H54 (cell line): Measurements from ENCODE around the gene LTBP1.
"Not testable (repeated sequence)": the region's sequence is repeated elsewhere in the genome, so short reads cannot be mapped to it uniquely, and the experiment has no call there.

Source experiments
- DNase-seq: peaks from one replicate; pipeline ENCODE4 v3.0.0; 2011; ENCODE audit warnings: low spot score, mixed read lengths; ENCODE audit not compliant: insufficient read length
- FAIRE-seq: peaks from 3 replicates; lab custom pipeline; 2011; peaks lifted over from hg19 to GRCh38; lab: Jason Lieb, UNC
- POLR2A ChIP-seq: IDR thresholded peaks from 2 replicates; pipeline ENCODE4 v1.6.1; 2011; ENCODE audit warnings: low read depth, mild to moderate bottlenecking, low read length

Gene LTBP1

DNA sequence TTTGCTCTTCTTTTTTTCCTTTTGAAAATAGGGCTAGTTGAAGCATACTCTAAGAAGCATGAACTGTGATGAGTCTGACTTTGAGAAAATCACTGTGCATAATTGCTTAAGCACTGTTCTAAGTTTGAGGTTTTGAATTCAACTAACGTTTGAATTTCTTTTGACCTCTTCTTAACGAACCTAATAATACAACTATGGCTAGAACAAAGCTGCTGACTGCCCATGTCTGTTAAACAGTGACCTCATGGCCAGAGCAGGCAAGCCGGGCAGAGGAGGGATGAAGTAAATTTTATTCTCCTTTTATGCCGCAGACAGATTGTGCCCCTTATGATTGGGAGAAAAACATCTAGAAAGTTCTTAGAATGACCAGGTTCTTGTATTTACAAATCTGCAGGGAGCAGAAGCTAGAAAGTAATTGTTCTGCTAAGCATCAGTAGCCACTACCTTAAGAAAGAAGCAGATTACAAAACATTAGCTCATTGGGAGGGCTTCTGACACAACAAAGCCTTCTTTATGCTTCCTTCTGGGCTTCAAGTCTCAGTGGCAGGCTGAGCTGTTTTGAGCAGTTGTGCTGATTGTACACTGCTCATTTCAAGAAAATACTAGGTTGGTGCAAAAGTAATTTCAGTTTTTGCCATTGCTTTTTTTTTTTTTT lies 431.9 kb downstream of the LTBP1 start:
- FAIRE-seq = peak; percentile 55
- DNase-seq = no peak

GRCh38 chr2:33380001-33380609 lies 433.4 kb downstream of the LTBP1 start:
- FAIRE-seq (no peak), DNase-seq (no peak)
- TF ChIP-seq POLR2A = no peak

More for the DNA sequence above, 431.9 kb downstream of the LTBP1 start:
- no peak for TF ChIP-seq POLR2A

DNA sequence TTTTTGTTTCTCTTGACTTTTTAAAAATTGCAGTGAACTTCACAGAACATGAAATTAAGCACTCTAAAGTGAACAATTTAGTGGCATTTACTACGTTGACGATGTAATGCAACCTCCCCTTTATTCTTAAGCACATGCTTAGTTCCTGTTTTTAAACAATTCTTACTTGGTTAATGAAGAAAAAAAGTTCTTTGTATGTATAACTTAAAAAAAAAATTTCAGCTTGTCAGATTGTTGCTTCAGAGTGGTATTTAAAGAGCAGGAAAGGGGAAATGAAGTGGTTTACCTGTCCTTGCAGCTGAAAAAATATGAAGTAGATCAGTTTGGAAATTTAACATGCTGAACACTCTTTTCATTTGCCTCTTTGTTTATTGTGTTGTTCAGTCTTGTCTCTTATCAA lies 434.0 kb downstream of the LTBP1 start:
- DNase-seq (no peak), FAIRE-seq (no peak)
- no peak for TF ChIP-seq POLR2A

DNA sequence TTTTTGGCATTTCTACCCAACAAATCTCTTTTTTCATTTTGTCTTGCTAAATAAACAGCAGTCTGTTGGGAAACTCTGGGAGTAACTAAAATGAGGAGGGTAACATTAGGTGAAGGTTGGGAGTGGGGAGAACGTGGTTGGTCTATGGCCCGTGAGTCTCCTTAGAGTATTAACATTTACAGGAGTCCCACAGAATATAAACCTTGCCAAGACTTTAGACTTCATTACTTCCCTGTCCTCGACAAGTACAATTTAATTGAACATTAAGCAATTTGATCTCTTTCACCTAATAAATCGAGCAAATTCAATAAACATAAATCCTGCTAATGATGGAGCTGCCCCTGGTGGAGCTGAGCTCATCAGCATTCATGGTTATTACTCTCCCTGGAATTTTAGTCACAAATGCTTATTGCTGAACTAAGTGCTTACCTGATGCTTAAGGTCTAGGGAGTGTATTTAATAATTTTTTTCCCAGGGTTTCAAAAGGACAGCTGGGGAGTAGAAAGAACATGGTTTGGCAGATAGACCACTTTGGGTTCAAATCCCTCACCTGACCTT lies 434.6 kb downstream of the LTBP1 start:
- FAIRE-seq = no peak
- no peak for TF ChIP-seq POLR2A
- no peak for DNase-seq

GRCh38 chr2:33383855-33384598 lies 437.3 kb downstream of the LTBP1 start:
- no peak for TF ChIP-seq POLR2A
- DNase-seq (no peak), FAIRE-seq (no peak)

DNA sequence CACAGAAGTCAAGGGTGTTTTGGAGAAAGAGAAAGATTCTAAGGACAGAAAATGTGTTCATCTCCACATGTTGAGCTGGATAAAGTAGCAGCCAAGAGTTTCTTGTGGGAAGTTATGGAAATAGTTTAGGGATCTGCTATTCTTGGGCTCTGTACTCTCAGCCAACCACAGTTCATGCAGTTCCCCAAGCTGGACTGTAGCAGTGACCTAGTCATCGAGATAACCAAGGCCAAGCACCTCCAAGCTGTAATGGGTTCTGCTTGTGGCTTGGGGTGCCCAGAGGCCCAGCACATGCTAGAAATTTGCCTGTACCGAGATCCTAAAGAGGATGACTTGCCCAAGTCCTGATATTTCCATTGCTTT lies 437.8 kb downstream of the LTBP1 start:
- TF ChIP-seq POLR2A = no peak
- DNase-seq (no peak), FAIRE-seq (no peak)

DNA sequence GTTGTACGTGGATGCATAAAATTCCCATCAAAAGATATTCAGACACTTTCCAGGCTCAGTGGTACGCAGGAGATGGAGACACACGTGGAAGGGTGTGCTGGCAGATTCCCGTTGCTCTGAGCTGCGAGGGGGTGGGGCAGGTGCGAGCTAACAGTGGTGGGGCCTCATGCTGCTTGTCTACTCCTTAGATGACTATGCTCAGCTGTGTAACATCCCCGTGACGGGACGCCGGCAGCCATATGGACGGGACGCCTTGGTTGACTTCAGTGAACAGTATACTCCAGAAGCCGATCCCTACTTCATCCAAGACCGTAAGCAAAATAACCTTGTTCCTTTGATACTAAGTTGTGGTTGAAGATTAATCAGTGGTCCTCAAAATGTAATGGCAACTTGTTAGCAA lies 442.2 kb downstream of the LTBP1 start:
- DNase-seq (no peak), FAIRE-seq (no peak)
- no peak for TF ChIP-seq POLR2A

DNA sequence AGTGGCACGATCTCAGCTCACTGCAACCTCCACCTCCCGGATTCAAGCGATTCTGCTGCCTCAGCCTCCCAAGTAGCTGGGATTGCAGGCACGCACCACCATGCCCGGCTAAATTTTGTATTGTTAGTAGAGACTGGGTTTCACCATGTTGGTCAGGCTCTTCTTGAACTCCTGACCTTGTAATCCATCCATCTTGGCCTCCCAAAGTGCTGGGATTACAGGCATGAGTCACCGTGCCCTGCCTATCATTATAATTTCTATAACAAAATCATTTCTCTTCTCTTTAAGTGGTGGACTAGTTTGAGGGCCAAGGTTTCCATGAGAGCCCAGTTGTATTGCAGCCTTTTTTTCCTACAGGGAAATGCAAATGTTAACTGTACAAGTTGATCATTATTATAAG lies 442.9 kb downstream of the LTBP1 start:
- not testable (repeated sequence) for DNase-seq, FAIRE-seq

DNA sequence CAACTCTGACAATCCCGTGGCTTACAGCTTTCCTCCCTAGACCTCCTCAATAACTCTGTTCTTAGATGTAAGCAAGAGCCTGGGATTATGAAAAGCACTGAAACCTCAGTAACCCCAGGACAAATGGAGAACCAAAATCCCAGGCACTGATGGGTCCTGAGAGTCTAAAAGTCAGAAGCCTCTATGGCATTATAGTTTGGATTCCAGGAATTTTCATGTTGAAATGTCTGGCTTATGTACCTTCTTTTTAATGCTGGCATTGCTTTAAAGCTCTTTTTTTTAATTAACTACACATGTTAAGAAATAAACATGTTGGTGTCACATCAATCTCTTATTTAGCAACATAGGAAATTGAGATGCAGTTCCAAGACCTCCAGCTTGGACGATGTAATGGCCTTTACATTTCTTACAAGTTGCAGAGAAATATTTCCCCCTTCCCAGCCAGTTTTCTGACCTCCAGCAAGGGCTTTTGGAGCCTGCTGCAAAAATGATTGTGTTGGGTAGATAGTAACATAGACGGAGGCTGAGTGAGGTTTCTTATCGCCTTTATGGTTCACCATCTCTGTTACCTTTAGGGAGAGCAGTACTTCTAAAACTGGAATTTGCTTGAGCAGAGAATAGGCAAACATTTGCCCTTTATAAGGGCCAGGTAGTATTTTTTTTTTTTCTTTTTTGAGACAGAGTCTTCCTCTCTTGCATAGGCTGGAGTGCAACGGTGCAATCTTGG lies 444.9 kb downstream of the LTBP1 start:
- FAIRE-seq = no peak

GRCh38 chr2:33392366-33392765 lies 445.6 kb downstream of the LTBP1 start:
- FAIRE-seq = no peak
- TF ChIP-seq POLR2A = no peak
- no peak for DNase-seq

More for the DNA sequence above, 444.9 kb downstream of the LTBP1 start:
- TF ChIP-seq POLR2A = no peak
- no peak for DNase-seq

DNA sequence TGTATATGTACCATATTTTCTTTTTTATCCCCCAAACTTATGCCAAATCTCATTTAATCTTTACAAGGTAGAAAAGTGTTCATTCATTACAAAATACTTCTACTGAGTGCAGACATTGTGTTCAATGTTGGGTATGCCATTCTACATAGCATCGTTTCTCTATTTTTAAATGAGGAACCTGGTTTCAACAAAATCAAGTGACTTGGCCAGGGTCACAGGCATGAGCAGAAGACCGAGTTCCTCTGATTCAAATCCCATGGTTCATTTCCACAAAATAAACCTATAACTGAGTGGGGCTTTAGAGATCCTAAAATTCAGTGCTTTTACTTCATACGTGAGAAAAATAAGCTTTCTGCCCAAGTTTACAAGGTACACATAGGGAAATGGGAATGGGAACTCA lies 448.3 kb downstream of the LTBP1 start:
- no peak for TF ChIP-seq POLR2A
- FAIRE-seq = no peak
- DNase-seq = no peak

DNA sequence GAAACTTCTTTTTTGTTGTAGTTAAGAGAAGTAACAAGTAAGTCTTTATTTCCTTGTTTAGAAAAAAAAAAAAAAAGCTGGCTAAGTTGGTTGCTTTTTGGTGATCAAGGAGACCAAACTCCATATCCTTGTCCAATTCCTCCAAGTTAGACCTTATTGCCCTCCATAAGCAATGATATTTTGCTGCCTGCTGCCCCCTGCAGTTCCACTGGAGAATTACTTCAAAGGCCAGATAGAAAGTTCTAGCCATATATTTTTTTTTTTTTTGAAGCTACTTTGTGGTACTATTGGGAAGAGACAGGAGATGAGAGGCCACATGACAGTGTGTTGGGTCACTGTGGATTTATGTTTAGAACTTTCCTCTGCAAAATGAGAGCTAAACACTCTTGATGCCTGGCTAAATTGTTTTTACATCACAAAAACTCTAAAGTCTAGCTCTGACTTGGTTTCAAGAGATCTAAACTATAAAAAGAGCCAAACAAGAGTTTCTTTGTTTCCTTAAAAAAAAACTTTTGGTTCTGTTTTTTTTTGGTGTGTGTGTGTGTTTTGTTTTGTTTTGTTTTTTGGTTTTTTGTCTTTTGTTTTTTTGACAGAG lies 449.0 kb downstream of the LTBP1 start:
- DNase-seq (no peak), FAIRE-seq (no peak)
- TF ChIP-seq POLR2A = no peak

GRCh38 chr2:33404321-33404720 lies 457.6 kb downstream of the LTBP1 start:
- FAIRE-seq = no peak
- no peak for TF ChIP-seq POLR2A
- no peak for DNase-seq
